Hair follicular keratinocyte (primary cell): Measurements from ENCODE around the gene SLC22A2. TPM values are rescaled to one million over a fixed set of nuclear protein-coding genes. Genes with fewer than 3 reads are reported as not detected.

ENCODE experiments used
- total RNA-seq: library from RNA; depleted of rRNA; stranded (reverse); fragments of >200 nt; gene quantifications from 2 replicates; pipeline ENCODE4 v1.2.3, GENCODE V29; 2015

SLC22A2 gene
- not detected in 2 replicates for total RNA-seq

GRCh38 chr6:160258346-160259142, at the start of gene SLC22A2:
TSS of gene SLC22A2 (minus strand) at chr6:160258821. CDS start at chr6:160258757, 64 bp downstream.

Other genes with a start within 250 kb of the SLC22A2 start
- 0.08 TPM in 1 of 2 replicates, not detected in the other for gene SLC22A1, start 137.0 kb downstream of the SLC22A2 start, total RNA-seq
- 2.5 and 4.0 TPM in 2 replicates for gene SLC22A3, start 89.6 kb upstream of the SLC22A2 start, total RNA-seq